ENCODE data around the gene HLA-C.

- TF ChIP-seq POLR2A (IDR thresholded peaks at IDR 0.05): no peak
- TF ChIP-seq CTCF (IDR thresholded peaks at IDR 0.05): no peak
Observed at GRCh38 chr6:31270788-31271640, 878 bp downstream of the HLA-C start.

Measured in prostate gland (tissue), 2 donors.